GM23338 (cell line): ENCODE measurements around the gene HRH2. TPM values are rescaled to one million over a fixed set of nuclear protein-coding genes. Genes with fewer than 3 reads are reported as not detected.
A peak's percentile ranks its signal among the peaks of the same experiment; 100 is the strongest.

ENCODE experiments used
- ATAC-seq: fragments of 200-7000 bp; cut with Tn5 transposase; 3 replicates; pipeline ENCODE4 v1.9.1; 2020
- DNase-seq: peaks from one replicate; pipeline ENCODE4 v3.0.0-alpha.2; 2015; ENCODE audit warnings: low spot score
- H2AFZ ChIP-seq: fragments of 200-600 bp; sonication (generic); 2 replicates; pipeline ENCODE4 v1.8.0; 2016; ENCODE audit warnings: antibody characterized with exemption, mild to moderate bottlenecking, moderate library complexity
- H3F3A ChIP-seq: fragments of 200-600 bp; sonication (generic); replicated peaks from 2 replicates; pipeline ENCODE4 v1.8.0; 2017; ENCODE audit warnings: antibody characterized with exemption, mixed run types, low read depth
- H3K27ac ChIP-seq: fragments of 200-600 bp; sonication (generic); 2 replicates; pipeline ENCODE4 v1.6.1; 2016; ENCODE audit warnings: low read depth
- H3K27me3 ChIP-seq: fragments of 200-600 bp; sonication (generic); 2 replicates; pipeline ENCODE4 v1.8.0; 2016; ENCODE audit warnings: mild to moderate bottlenecking, mixed run types, moderate library complexity; ENCODE audit not compliant: insufficient read depth
- H3K36me3 ChIP-seq: fragments of 200-600 bp; sonication (generic); 2 replicates; pipeline ENCODE4 v1.8.0; 2016; ENCODE audit warnings: mild to moderate bottlenecking; ENCODE audit not compliant: insufficient read depth
- H3K4me1 ChIP-seq: fragments of 200-600 bp; sonication (generic); 2 replicates; pipeline ENCODE4 v1.8.0; 2016; ENCODE audit warnings: mild to moderate bottlenecking, moderate library complexity; ENCODE audit not compliant: insufficient read depth
- H3K4me2 ChIP-seq: fragments of 200-600 bp; sonication (generic); 2 replicates; pipeline ENCODE4 v1.7.1; 2017; ENCODE audit warnings: mixed run types
- H3K4me3 ChIP-seq: fragments of 200-600 bp; sonication (generic); 2 replicates; pipeline ENCODE4 v1.6.1; 2016; ENCODE audit warnings: mixed run types
- H3K79me2 ChIP-seq: fragments of 200-600 bp; sonication (generic); replicated peaks from 2 replicates; pipeline ENCODE4 v1.8.0; 2017; ENCODE audit warnings: mild to moderate bottlenecking; ENCODE audit not compliant: insufficient read depth
- H3K9me2 ChIP-seq: fragments of 200-600 bp; sonication (generic); 2 replicates; pipeline ENCODE4 v1.8.0; 2017; ENCODE audit not compliant: insufficient read depth
- H4K20me1 ChIP-seq: fragments of 200-600 bp; sonication (generic); replicated peaks from 2 replicates; pipeline ENCODE4 v1.8.0; 2017; ENCODE audit warnings: mild to moderate bottlenecking; ENCODE audit not compliant: insufficient read depth
- H3K27ac Mint-ChIP-seq: 2 replicates; pipeline ENCODE4 v1.8.0; 2020; ENCODE audit warnings: inconsistent platforms, mild to moderate bottlenecking, moderate library complexity, mixed read lengths
- H3K27me3 Mint-ChIP-seq: 3 replicates; pipeline ENCODE4 v1.8.0; 2022; ENCODE audit warnings: low read depth, mild to moderate bottlenecking, moderate library complexity, mixed read lengths, inconsistent platforms; ENCODE audit not compliant: insufficient read depth, poor library complexity
- H3K36me3 Mint-ChIP-seq: 3 replicates; pipeline ENCODE4 v1.8.0; 2021; ENCODE audit warnings: low read depth, mild to moderate bottlenecking, inconsistent platforms, moderate library complexity, mixed read lengths
- H3K4me1 Mint-ChIP-seq: 3 replicates; pipeline ENCODE4 v1.8.0; 2020; ENCODE audit warnings: mild to moderate bottlenecking, inconsistent platforms, mixed read lengths
- H3K4me3 Mint-ChIP-seq: 3 replicates; pipeline ENCODE4 v1.8.0; 2021; ENCODE audit warnings: moderate library complexity, mild to moderate bottlenecking, inconsistent platforms, mixed read lengths
- H3K9me3 Mint-ChIP-seq: 3 replicates; pipeline ENCODE4 v1.8.0; 2020; ENCODE audit warnings: moderate library complexity, mild to moderate bottlenecking, inconsistent platforms, mixed read lengths
- EZH2 ChIP-seq: fragments of 200-600 bp; sonication (generic); IDR thresholded peaks from one replicate; pipeline ENCODE4 v1.8.0; 2017; ENCODE audit warnings: antibody characterized with exemption, mild to moderate bottlenecking, low read depth; ENCODE audit not compliant: unreplicated experiment
- EZH2phosphoT487 ChIP-seq: fragments of 200-600 bp; sonication (generic); IDR thresholded peaks from one replicate; pipeline ENCODE4 v1.8.1; 2018; ENCODE audit warnings: antibody characterized with exemption; ENCODE audit not compliant: unreplicated experiment
- JUNB ChIP-seq: IDR thresholded peaks from one replicate; pipeline ENCODE4 v1.6.1; 2016; ENCODE audit warnings: antibody characterized with exemption; ENCODE audit not compliant: unreplicated experiment
- NANOG ChIP-seq: IDR thresholded peaks from 2 replicates; pipeline ENCODE4 v1.6.1; 2016; ENCODE audit warnings: antibody characterized with exemption, borderline replicate concordance
- POLR2AphosphoS5 ChIP-seq: IDR thresholded peaks from 2 replicates; pipeline ENCODE4 v1.6.1; 2016; ENCODE audit warnings: antibody characterized with exemption, low read depth
- STAT1 ChIP-seq: IDR thresholded peaks from one replicate; pipeline ENCODE4 v1.6.1; 2016; ENCODE audit warnings: antibody characterized with exemption; ENCODE audit not compliant: unreplicated experiment
- ZNF114 ChIP-seq: fragments of 250-450 bp; sonication (Bioruptor Pico); IDR thresholded peaks from 2 replicates; pipeline ENCODE4 v1.5.0; 2020; ENCODE audit warnings: mild to moderate bottlenecking, moderate library complexity
- ZNF331 ChIP-seq: fragments of 250-450 bp; sonication (Bioruptor Pico); IDR thresholded peaks from 2 replicates; pipeline ENCODE4 v1.5.0; 2020; ENCODE audit warnings: low read depth, mild to moderate bottlenecking, moderate library complexity
- polyA plus RNA-seq: library from polyadenylated mRNA; unstranded; fragments of >200 nt; fragmentation: Nextera tagmentation; extraction: Ambion mirVana; gene quantifications from 2 replicates; pipeline ENCODE4 v1.2.1, GENCODE V29; 2016
- total RNA-seq: library from RNA; depleted of rRNA; stranded (reverse); fragments of >200 nt; shearing (Covaris generic); gene quantifications from 2 replicates; pipeline ENCODE4 v1.2.3, GENCODE V29; 2014
- TF ChIP-seq, protein P1 (sequence below): IDR thresholded peaks from 2 replicates; pipeline ENCODE4 v1.6.1; 2016; ENCODE audit warnings: antibody characterized with exemption
- TF ChIP-seq, protein P2 (sequence below): IDR thresholded peaks from one replicate; pipeline ENCODE4 v1.6.1; 2018; ENCODE audit warnings: antibody characterized with exemption; ENCODE audit not compliant: unreplicated experiment
- TF ChIP-seq, protein P3 (sequence below), 2 experiments: fragments of 200-600 bp in 1 of 2; sonication (generic) in 1 of 2; conservative IDR thresholded peaks; 2 replicates each; pipeline versions ENCODE4 v1.5.1 to v1.6.1; 2016 to 2017; ENCODE audit warnings: antibody characterized with exemption in 2 of 2, low read depth in 2 of 2, mild to moderate bottlenecking in 2 of 2, moderate library complexity in 1 of 2

HRH2 gene
- total and polyA plus RNA-seq, 2 experiments from 2014 or later, result 6.8 to 7.0 TPM

DNA sequence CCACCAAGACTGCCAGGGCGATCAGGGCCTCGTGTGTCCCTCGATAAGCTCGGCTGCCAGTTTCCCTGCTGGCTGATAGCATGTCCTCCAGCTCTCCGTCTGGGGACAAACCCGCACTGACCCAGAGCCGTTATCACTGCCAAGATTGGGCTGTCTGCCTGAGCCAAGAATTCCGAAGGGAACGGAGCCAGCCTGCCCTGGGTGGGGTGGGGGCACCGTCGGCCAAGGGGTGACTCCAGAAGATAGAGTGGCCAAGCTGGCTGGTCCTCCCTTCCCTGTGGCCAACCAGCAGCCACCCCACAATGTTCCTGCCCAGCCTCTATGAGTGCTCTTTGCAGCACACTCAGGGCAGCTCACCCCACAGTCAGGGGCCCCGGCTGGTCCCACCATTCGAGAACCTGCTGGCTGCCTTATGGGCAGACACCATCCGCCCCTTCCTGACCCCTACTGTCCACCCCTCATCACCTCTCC, 29.4 kb downstream of the HRH2 start:
- peaks cover 19% of the 10 kb centered on the region for H3K36me3 Mint-ChIP-seq
- Histone ChIP-seq H2AFZ (no peak overlapping the region), H3K9me2 (no peaks in the 10 kb centered on the region), H3K4me2 (no peak overlapping the region), H3F3A (0 out of 2 replicates have a peak, but pooled peaks cover 4% of the 10 kb centered on the region), H3K4me1 (0 out of 2 replicates have a peak, but pooled peaks cover 10% of the 10 kb centered on the region), H3K36me3 (no peaks in the 10 kb centered on the region; the same call in 1 of the 2 replicates), H3K4me3 (no peak overlapping the region), H4K20me1 (no peaks in the 10 kb centered on the region), H3K27ac (no peak overlapping the region), H3K79me2 (no peaks in the 10 kb centered on the region), H3K27me3 (no peaks in the 10 kb centered on the region)
- H3K27me3 Mint-ChIP-seq, result peaks cover 15% of the 10 kb centered on the region
- no peak overlapping the region for H3K4me3 Mint-ChIP-seq
- H3K27ac Mint-ChIP-seq, result no peak overlapping the region; the same call in 1 of the 2 replicates
- TF ChIP-seq, protein P1, sequence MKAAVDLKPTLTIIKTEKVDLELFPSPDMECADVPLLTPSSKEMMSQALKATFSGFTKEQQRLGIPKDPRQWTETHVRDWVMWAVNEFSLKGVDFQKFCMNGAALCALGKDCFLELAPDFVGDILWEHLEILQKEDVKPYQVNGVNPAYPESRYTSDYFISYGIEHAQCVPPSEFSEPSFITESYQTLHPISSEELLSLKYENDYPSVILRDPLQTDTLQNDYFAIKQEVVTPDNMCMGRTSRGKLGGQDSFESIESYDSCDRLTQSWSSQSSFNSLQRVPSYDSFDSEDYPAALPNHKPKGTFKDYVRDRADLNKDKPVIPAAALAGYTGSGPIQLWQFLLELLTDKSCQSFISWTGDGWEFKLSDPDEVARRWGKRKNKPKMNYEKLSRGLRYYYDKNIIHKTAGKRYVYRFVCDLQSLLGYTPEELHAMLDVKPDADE, result no peak
- no peak for ATAC-seq
- H3K9me3 Mint-ChIP-seq, result no peaks in the 10 kb centered on the region
- no peak for DNase-seq
- peaks cover 14% of the 10 kb centered on the region for H3K4me1 Mint-ChIP-seq

DNA sequence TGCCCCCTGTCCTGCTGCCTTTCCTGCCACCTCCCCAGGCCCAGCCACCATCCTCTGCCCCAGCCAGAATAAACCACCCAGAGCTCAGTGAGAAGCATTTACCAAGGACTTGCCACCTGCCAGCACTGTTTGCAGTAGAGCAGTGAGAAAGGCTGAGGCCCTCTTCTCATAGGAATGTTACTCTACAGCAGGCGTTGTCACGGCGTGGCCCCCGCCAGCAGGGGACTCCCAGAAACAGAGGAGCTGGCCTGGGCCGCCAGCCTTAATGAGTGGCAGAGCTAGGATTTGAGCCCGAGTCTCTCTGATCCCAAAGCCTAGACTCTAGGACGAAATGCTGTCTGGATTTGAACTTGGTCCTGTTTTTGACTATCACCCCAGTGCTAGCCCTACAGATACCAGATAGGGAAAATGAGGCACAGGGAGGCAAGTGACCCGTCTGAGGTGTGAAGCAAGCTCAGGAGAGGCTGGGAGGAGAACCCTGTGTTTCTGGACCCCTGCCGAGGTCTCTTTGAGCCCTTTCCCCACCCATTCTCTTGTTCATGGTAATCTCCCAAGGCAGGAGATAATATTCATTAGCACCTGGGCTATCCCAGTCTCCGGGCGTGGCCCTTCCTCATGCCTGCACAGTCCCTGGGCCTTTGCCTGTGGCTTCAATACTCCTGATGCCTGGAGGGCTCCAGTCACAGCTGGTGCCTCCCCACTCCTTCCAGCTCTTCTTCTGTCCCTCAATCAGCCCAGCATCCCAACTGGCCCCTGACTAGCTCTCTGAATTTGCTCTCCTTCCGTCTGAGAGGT, 30.7 kb downstream of the HRH2 start:
- Mint-ChIP-seq H3K27me3 (peaks cover 17% of the 10 kb centered on the region), H3K27ac (no peak overlapping the region), H3K36me3 (peaks cover 9% of the 10 kb centered on the region), H3K4me3 (no peak overlapping the region), H3K4me1 (peaks cover 14% of the 10 kb centered on the region), H3K9me3 (no peaks in the 10 kb centered on the region)
- Histone ChIP-seq H3K79me2 (no peaks in the 10 kb centered on the region), H3K27ac (no peak overlapping the region), H3K9me2 (no peaks in the 10 kb centered on the region), H3K4me1 (0 out of 2 replicates have a peak, but pooled peaks cover 10% of the 10 kb centered on the region), H4K20me1 (no peaks in the 10 kb centered on the region), H3F3A (0 out of 2 replicates have a peak, but pooled peaks cover 4% of the 10 kb centered on the region), H3K36me3 (no peaks in the 10 kb centered on the region; the same call in 1 of the 2 replicates), H3K27me3 (no peaks in the 10 kb centered on the region), H3K4me3 (no peak overlapping the region), H3K4me2 (no peak overlapping the region), H2AFZ (no peak overlapping the region)
- no peak for DNase-seq
- ATAC-seq, result peak; percentile 69
- TF ChIP-seq STAT1 (no peak), ZNF114 (CRISPR knock-in tag) (no peak), EZH2phosphoT487 (no peak), POLR2AphosphoS5 (no peak), EZH2 (no peak), ZNF331 (CRISPR knock-in tag) (no peak), NANOG (no peak), JUNB (no peak)
- TF ChIP-seq, protein P2, sequence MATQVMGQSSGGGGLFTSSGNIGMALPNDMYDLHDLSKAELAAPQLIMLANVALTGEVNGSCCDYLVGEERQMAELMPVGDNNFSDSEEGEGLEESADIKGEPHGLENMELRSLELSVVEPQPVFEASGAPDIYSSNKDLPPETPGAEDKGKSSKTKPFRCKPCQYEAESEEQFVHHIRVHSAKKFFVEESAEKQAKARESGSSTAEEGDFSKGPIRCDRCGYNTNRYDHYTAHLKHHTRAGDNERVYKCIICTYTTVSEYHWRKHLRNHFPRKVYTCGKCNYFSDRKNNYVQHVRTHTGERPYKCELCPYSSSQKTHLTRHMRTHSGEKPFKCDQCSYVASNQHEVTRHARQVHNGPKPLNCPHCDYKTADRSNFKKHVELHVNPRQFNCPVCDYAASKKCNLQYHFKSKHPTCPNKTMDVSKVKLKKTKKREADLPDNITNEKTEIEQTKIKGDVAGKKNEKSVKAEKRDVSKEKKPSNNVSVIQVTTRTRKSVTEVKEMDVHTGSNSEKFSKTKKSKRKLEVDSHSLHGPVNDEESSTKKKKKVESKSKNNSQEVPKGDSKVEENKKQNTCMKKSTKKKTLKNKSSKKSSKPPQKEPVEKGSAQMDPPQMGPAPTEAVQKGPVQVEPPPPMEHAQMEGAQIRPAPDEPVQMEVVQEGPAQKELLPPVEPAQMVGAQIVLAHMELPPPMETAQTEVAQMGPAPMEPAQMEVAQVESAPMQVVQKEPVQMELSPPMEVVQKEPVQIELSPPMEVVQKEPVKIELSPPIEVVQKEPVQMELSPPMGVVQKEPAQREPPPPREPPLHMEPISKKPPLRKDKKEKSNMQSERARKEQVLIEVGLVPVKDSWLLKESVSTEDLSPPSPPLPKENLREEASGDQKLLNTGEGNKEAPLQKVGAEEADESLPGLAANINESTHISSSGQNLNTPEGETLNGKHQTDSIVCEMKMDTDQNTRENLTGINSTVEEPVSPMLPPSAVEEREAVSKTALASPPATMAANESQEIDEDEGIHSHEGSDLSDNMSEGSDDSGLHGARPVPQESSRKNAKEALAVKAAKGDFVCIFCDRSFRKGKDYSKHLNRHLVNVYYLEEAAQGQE, result no peak
- TF ChIP-seq, protein P1, result no peak
- TF ChIP-seq, protein P3, sequence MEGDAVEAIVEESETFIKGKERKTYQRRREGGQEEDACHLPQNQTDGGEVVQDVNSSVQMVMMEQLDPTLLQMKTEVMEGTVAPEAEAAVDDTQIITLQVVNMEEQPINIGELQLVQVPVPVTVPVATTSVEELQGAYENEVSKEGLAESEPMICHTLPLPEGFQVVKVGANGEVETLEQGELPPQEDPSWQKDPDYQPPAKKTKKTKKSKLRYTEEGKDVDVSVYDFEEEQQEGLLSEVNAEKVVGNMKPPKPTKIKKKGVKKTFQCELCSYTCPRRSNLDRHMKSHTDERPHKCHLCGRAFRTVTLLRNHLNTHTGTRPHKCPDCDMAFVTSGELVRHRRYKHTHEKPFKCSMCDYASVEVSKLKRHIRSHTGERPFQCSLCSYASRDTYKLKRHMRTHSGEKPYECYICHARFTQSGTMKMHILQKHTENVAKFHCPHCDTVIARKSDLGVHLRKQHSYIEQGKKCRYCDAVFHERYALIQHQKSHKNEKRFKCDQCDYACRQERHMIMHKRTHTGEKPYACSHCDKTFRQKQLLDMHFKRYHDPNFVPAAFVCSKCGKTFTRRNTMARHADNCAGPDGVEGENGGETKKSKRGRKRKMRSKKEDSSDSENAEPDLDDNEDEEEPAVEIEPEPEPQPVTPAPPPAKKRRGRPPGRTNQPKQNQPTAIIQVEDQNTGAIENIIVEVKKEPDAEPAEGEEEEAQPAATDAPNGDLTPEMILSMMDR (conservative IDR thresholded peaks at IDR 0.05; ENCODE audit: low read depth in 2 of 2), result no peak
